GM19035 (cell line): Measurements from ENCODE around the gene CYB5A.

ENCODE experiments used
- ATAC-seq: cut with Tn5 transposase; IDR thresholded peaks from one replicate; pipeline ENCODE4 v1.9.1; 2021; ENCODE audit not compliant: unreplicated experiment

The CYB5A gene

GRCh38 chr18:74278058-74278457 lies 13.7 kb downstream of the CYB5A start:
- no peak for ATAC-seq

GRCh38 chr18:74277296-74277695 lies 14.5 kb downstream of the CYB5A start:
- ATAC-seq = no peak

GRCh38 chr18:74276609-74277008 lies 15.2 kb downstream of the CYB5A start:
- ATAC-seq = no peak

- no peak for ATAC-seq
Observed at GRCh38 chr18:74275736-74276135, 16.0 kb downstream of the CYB5A start.

GRCh38 chr18:74274700-74275099 lies 17.1 kb downstream of the CYB5A start:
- ATAC-seq = no peak

GRCh38 chr18:74273394-74273793 lies 18.4 kb downstream of the CYB5A start:
- ATAC-seq = no peak

- no peak for ATAC-seq
Observed at GRCh38 chr18:74271635-74272034, 20.1 kb downstream of the CYB5A start.

- ATAC-seq = no peak
Observed at GRCh38 chr18:74268933-74269620, 22.7 kb downstream of the CYB5A start.

- ATAC-seq = no peak
Observed at GRCh38 chr18:74268175-74268574, 23.6 kb downstream of the CYB5A start.

- ATAC-seq = no peak
Observed at GRCh38 chr18:74266161-74266560, 25.6 kb downstream of the CYB5A start.

GRCh38 chr18:74265546-74266098 lies 26.1 kb downstream of the CYB5A start:
- ATAC-seq = no peak

- ATAC-seq = peak; percentile 98
Observed at GRCh38 chr18:74264303-74265020, 27.3 kb downstream of the CYB5A start.

GRCh38 chr18:74261053-74261713 lies 30.6 kb downstream of the CYB5A start:
- no peak for ATAC-seq

- no peak for ATAC-seq
Observed at GRCh38 chr18:74259347-74259746, 32.4 kb downstream of the CYB5A start.

- no peak for ATAC-seq
Observed at GRCh38 chr18:74257083-74257482, 34.7 kb downstream of the CYB5A start.

- no peak for ATAC-seq
Observed at GRCh38 chr18:74256190-74256589, 35.6 kb downstream of the CYB5A start.

GRCh38 chr18:74255131-74255616 lies 36.6 kb downstream of the CYB5A start:
- ATAC-seq = no peak

GRCh38 chr18:74252039-74252395 lies 39.7 kb downstream of the CYB5A start:
- ATAC-seq = no peak

GRCh38 chr18:74251297-74252038 lies 40.3 kb downstream of the CYB5A start:
- ATAC-seq = no peak

- ATAC-seq = no peak
Observed at GRCh38 chr18:74250131-74250530, 41.6 kb downstream of the CYB5A start.
